ENCODE measurements around the gene ANXA4. TPM values are rescaled to one million over a fixed set of nuclear protein-coding genes. Genes with fewer than 3 reads are reported as not detected.

ANXA4 gene
- total RNA-seq = 75.5 and 81.0 TPM in 2 replicates

DNA sequence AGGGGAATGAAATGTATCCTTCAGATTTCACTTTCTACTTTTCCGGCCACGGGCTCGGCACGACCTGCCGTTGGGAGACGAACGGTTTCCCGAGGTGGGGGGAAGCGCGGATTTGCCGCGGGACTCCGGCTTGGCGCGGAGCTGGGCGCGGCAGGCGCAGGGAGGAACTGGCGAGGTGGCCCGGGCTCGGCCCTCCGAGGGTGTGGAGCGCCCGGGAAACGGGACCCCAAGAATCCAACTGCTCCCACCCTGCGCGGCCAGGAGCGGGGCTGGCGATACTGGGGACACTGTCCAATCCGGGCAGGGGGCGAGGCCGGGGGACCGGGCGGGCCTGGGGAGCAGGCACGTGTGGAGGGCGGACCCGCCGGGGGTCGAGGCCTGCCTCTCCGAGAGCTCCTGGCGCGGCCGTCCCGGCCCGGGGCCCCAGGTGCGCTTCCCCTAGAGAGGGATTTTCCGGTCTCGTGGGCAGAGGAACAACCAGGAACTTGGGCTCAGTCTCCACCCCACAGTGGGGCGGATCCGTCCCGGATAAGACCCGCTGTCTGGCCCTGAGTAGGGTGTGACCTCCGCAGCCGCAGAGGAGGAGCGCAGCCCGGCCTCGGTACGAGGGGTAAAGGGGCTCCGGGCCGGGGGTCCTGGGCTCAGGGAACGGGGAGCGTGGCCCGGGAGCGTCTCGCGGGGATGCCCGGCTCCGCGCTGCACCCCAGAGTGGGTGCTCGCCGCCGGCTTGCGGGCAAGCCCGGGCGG, at the start of gene ANXA4:
Gene ANXA4 (plus strand): TSS at position 560 of the 747 bp plus-strand sequence. CDS start 39,432 bp downstream, outside the sequence.
- DNase-seq (ENCODE audit: extremely low read depth, low read depth, low spot score) = no peak

DNA sequence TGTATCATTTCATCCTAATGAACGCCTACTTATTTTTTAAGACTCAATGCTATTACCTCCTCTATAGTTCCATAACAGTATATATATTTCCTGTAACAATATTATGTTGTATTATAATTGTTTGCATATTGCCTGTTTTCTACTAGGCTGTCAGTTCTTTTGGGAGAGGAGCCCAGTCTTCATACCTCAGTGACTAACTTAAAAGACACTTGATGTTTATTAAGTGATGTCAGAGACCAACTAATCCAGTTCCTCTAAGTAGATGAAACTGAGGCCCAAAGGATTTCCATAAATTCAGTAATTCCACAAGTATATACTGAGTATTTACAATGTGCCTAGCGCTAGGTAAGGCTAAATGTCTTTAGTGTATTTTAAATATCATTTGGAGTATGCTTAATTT, 49.5 kb upstream of the ANXA4 start:
- DNase-seq (ENCODE audit: extremely low read depth, low read depth, low spot score) = no peak

DNA sequence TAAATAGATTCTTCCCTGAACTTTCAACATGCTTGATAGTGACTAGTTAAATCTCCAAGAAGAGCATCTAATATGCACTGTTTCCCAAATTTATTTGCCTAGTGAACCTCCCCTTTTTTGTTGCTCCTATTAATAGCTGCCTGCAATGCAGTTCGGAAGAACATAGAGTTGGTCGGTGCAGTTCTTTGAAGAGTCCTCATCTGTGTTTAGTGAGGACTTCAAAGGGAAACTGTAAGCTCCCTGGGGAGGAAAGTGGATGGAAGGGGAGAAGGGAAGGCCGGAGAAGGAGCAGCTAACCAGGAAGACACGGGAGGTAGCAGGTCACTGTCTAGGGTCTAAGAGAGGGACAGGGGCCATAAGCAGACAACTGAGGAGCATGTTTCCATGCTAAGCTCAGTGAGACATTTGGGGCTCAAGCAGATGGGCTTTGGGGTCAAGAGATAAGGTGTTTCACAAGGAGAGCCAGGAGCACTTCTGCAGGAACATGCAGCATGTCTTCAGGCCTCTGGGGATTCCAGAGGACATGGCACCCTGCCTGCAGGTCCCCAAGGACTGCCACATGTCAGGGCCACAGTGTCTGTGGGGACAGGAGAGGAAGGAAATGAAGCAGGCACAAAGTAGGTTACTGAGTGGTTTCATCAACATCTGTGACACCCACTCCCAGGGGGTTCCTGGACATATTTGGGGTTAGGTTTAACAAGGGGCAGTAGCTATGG, 48.7 kb upstream of the ANXA4 start:
- DNase-seq (ENCODE audit: extremely low read depth, low read depth, low spot score) = no peak

- DNase-seq (ENCODE audit: extremely low read depth, low read depth, low spot score) = no peak
These were observed 48.0 kb upstream of the ANXA4 start for GRCh38 chr2:69693775-69694450.

DNA sequence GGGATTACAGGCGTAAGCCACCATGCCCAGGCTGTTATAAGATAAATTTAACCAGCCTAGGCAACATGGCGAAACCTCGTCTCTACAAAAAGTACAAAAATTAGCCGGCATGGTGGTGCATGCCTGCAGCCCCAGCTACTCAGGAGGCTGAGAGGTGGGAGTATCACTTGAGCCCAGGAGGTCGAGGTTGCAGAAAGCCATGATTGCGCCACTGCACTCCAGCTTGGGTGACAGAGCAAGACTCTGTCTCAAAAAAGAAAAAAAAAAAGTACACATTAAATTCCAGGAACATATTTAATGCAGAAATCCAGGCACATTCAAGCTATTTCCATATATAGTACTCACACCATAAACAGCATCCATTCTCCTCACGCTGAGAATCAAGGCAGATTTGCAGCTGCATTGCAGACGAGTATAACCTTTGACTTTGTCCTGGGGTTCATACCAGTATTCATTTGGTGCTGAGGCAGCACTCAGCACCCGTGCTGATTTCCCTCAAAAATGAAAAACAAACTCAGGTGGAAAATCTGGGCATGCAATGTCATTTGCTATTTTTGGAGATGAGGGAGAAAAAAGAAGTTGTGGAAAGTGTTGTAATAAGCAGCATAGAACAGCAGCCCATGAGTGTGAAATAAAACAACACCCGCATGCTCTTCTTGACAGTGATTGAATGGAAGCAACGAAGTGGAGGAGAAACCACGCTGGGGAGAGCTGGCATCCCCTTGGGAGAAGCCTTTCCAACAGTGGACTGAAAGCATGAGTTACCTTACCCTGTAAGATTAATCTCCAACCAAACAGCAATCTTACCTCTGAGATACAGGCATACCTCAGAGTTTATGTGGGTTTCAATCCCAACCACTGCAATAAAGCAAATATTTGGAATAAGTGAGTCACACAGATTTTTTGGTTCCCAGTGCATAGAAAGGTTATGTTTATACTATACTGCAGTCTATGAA, 46.8 kb upstream of the ANXA4 start:
- no peak for DNase-seq (ENCODE audit: extremely low read depth, low read depth, low spot score)

GRCh38 chr2:69695850-69696216, 46.1 kb upstream of the ANXA4 start:
- no peak for DNase-seq (ENCODE audit: extremely low read depth, low read depth, low spot score)

GRCh38 chr2:69700381-69700780, 41.6 kb upstream of the ANXA4 start:
- DNase-seq (ENCODE audit: extremely low read depth, low read depth, low spot score) = no peak

- no peak for DNase-seq (ENCODE audit: extremely low read depth, low read depth, low spot score)
These were observed 40.6 kb upstream of the ANXA4 start for GRCh38 chr2:69701100-69701945.

DNA sequence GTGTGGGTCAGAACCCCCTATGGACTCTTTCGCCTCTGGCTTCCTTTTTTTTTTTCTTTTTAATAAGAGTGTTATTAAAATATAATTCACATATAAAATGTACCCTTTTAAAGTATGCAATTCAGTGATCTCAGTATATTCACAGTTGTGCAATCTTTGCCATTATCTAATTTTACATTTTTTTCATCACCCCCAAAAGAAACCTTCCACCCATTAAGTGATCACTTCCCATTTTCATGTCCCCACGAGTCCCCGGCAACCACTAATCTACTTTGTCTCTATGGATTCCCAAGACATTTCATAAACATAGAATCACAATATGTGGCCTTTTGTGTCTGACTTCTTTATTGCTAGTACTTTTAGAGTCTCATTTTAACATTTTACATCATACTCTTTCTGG, 38.7 kb upstream of the ANXA4 start:
- DNase-seq (ENCODE audit: extremely low read depth, low read depth, low spot score) = no peak

- DNase-seq (ENCODE audit: extremely low read depth, low read depth, low spot score) = no peak
These were observed 37.5 kb upstream of the ANXA4 start for GRCh38 chr2:69704446-69704845.

DNA sequence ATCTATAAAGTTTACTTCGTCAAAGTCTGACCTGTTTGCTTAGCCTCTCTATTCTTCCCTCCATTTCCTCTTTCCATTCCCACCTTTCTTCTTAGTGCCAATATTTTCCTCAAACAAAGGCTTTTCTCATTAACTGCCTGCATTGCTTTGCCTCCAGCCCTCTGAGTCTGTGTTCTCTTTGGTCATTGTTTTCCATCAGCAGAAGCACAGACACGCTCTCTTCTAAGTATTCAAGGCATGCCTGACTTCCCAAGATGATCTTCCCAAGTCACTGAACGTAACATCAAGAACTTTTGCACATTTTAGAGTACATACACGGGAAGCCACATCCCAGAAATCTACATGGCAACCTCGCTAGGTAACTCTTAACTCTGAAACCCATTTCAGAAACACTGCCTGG, 32.6 kb upstream of the ANXA4 start:
- no peak for DNase-seq (ENCODE audit: extremely low read depth, low read depth, low spot score)

- no peak for DNase-seq (ENCODE audit: extremely low read depth, low read depth, low spot score)
These were observed 30.0 kb upstream of the ANXA4 start for GRCh38 chr2:69711971-69712370.

DNA sequence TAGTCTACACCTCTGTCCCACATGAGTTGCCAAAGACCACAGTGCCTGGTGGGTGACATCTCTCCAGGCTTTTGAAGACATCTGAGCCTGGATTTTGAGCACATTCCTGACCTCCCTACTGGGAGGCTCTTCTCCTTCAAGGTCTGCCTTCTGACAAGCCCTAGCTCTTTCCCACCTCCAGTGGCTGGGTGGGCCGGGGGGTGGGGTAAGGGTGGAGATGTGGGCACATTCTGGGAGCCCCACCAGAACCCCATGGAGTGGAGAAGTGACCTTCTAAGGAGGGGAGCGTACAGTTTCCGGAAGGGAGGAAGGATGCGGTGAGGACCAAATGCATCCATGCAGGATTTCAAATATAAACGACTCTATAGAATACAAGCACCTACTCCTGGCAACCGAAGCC, 27.9 kb upstream of the ANXA4 start:
- no peak for DNase-seq (ENCODE audit: extremely low read depth, low read depth, low spot score)

DNA sequence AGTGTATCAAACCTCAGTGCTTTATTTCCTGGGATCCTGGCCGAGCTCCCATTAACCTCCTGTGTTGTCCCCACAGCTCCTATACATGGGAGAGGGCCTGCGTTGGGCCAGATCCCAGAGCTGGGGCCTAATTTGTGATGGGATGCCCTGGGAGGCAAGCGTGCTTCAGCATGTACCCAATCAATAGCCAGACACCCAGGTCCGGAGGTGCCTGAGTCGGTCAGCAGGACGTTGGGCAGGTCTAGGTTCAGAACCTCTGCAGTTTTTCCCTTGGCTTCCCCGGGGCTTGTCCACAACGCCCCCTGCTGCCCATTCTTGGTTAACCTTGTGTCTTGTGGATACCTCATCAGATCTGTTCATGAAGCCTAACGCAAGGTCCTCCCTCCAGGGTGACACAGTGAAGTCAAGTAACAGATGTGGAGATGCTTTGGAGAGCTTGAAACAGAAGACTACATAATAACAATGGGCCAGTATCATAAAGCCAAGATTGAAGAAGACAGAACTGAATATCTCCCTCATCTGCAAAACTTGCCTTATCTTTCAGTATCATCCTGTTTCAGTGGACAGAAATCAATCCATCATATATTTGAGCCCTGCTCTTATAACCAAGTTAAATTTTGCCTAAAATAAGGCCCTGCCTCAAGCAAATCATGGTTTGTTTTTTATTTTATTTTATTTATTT, 27.3 kb upstream of the ANXA4 start:
- DNase-seq (ENCODE audit: extremely low read depth, low read depth, low spot score) = peak; percentile 45

- no peak for DNase-seq (ENCODE audit: extremely low read depth, low read depth, low spot score)
These were observed 26.0 kb upstream of the ANXA4 start for GRCh38 chr2:69715964-69716363.

DNA sequence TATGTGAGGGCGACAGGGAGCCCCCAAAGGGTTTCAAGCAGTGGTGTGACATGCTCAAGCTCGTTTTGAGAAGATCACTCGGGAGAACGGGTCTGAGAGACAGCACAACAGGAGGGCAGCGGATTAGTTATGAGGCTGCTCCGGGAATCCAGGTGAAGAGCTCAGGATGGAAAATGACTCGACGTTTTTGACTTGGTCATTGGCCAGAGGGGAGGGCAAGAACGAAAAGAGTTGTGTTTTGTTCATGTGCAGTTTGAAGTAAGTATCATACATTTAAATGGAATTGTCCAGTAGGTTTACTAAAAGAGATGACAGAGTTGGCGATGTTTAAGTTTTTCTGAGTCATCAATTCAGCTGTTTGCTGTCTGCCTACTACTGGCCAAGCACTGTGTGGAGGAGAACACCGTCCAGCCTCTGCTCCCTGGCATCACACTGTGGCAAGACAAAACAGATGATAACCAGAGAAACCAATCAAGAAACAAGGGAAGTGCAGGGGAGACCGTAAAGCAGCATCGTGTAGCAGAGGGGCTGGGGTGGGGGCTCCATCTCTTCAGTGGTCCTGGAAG, 25.3 kb upstream of the ANXA4 start:
- no peak for DNase-seq (ENCODE audit: extremely low read depth, low read depth, low spot score)

DNA sequence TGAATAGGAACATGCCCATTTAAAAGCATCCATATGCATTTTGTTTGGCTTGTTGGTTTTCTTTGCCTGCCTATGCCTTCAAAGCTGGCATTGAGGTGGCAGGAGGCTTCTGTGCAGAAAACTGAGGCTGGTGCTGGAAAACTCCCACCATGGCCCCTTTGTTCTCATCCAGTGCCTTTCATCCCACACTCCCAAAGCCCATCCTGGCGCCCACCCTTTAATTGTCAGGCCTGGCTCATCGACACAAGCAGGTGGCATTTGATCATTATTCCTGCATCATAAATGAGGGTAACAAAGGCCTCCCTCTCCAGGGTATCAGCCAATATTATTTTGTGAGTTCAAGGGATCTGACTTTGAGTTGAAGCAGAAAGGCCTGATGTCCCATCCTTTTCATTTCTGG, 24.7 kb upstream of the ANXA4 start:
- no peak for DNase-seq (ENCODE audit: extremely low read depth, low read depth, low spot score)

GRCh38 chr2:69717861-69718273, 24.1 kb upstream of the ANXA4 start:
- no peak for DNase-seq (ENCODE audit: extremely low read depth, low read depth, low spot score)

All from glomerular endothelial cell (primary cell).